RWPE2 (cell line): ENCODE data around the gene LIN28A.
A peak's percentile ranks its signal among the peaks of the same experiment; 100 is the strongest.

Experiments used
- ATAC-seq: fragments of 200-7000 bp; cut with Tn5 transposase; 3 replicates; pipeline ENCODE4 v1.9.1; 2021; ENCODE audit warnings: low read depth
- DNase-seq: peaks from one replicate; pipeline ENCODE4 v3.0.0-alpha.2; 2020; ENCODE audit warnings: low spot score
- H3K27ac ChIP-seq: fragments of 450-650 bp; 2 replicates; pipeline ENCODE4 v1.5.1; 2017; ENCODE audit warnings: mild to moderate bottlenecking; ENCODE audit not compliant: poor library complexity, severe bottlenecking
- H3K27me3 ChIP-seq: fragments of 250-450 bp; sonication (Bioruptor Pico); 2 replicates; pipeline ENCODE4 v1.5.1; 2021; ENCODE audit warnings: mild to moderate bottlenecking, moderate library complexity; ENCODE audit not compliant: insufficient read depth, poor library complexity, severe bottlenecking
- H3K36me3 ChIP-seq: fragments of 250-450 bp; sonication (Bioruptor Pico); 2 replicates; pipeline ENCODE4 v1.5.1; 2020; ENCODE audit warnings: low read depth, mild to moderate bottlenecking, moderate library complexity
- H3K4me1 ChIP-seq: fragments of 250-450 bp; sonication (Bioruptor Pico); 2 replicates; pipeline ENCODE4 v1.5.1; 2021; ENCODE audit warnings: mild to moderate bottlenecking, moderate library complexity; ENCODE audit not compliant: insufficient read depth, poor library complexity, severe bottlenecking
- H3K4me3 ChIP-seq: fragments of 250-450 bp; sonication (Bioruptor Pico); 2 replicates; pipeline ENCODE4 v1.5.1; 2021; ENCODE audit warnings: mild to moderate bottlenecking, moderate library complexity; ENCODE audit not compliant: severe bottlenecking
- H3K9me3 ChIP-seq: fragments of 250-450 bp; sonication (Bioruptor Pico); 2 replicates; pipeline ENCODE4 v1.5.1; 2021; ENCODE audit warnings: mild to moderate bottlenecking, moderate library complexity; ENCODE audit not compliant: severe bottlenecking
- CTCF ChIP-seq: fragments of 450-650 bp; IDR thresholded peaks from one replicate; pipeline ENCODE4 v1.5.1; 2017; ENCODE audit warnings: mild to moderate bottlenecking, moderate library complexity; ENCODE audit not compliant: poor library complexity, severe bottlenecking

LIN28A gene

GRCh38 chr1:26410706-26411623 is at the start of gene LIN28A:
TSS of gene LIN28A (plus strand) at chr1:26410817. CDS start at chr1:26410892, 75 bp downstream.
- H3K27me3 ChIP-seq: peaks cover 59% of the 10 kb centered on the region
- no peaks in the 10 kb centered on the region for H3K9me3 ChIP-seq
- no peaks in the 10 kb centered on the region for H3K36me3 ChIP-seq
- ATAC-seq (0 out of 3 replicates have a peak, but pooled peaks have one; percentile 22), DNase-seq (no peak)
- peaks cover 5% of the 10 kb centered on the region for H3K4me1 ChIP-seq
- H3K27ac ChIP-seq: no peak within 1 kb of the TSS
- no peak within 1 kb of the TSS for H3K4me3 ChIP-seq
- no peak for TF ChIP-seq CTCF

GRCh38 chr1:26361605-26362122 is 49.0 kb upstream of the LIN28A start:
- ATAC-seq (no peak), DNase-seq (no peak)
- Histone ChIP-seq H3K27ac (no peak overlapping the region), H3K27me3 (no peaks in the 10 kb centered on the region), H3K36me3 (no peaks in the 10 kb centered on the region), H3K9me3 (no peaks in the 10 kb centered on the region), H3K4me1 (peaks cover 17% of the 10 kb centered on the region), H3K4me3 (no peak overlapping the region)
- no peak for TF ChIP-seq CTCF

- Histone ChIP-seq H3K36me3 (no peaks in the 10 kb centered on the region), H3K27ac (no peak overlapping the region), H3K4me1 (peaks cover 10% of the 10 kb centered on the region), H3K9me3 (no peaks in the 10 kb centered on the region), H3K4me3 (no peak overlapping the region), H3K27me3 (no peaks in the 10 kb centered on the region)
- DNase-seq: no peak
- ATAC-seq: no peak
- no peak for TF ChIP-seq CTCF
Measured at GRCh38 chr1:26362331-26362730, 48.3 kb upstream of the LIN28A start.

GRCh38 chr1:26363549-26364448 is 46.8 kb upstream of the LIN28A start:
- no peak for DNase-seq

More at GRCh38 chr1:26363549-26364448, 46.8 kb upstream of the LIN28A start:
- Histone ChIP-seq H3K27me3 (no peaks in the 10 kb centered on the region), H3K27ac (no peak overlapping the region), H3K36me3 (no peaks in the 10 kb centered on the region), H3K4me1 (peaks cover 5% of the 10 kb centered on the region), H3K9me3 (no peaks in the 10 kb centered on the region), H3K4me3 (no peak overlapping the region)
- peak; percentile 96 for TF ChIP-seq CTCF
- peak; percentile 55 for ATAC-seq
